Breast epithelium (tissue), 3 donors: ENCODE data around the gene SCML1.

Experiments
- CTCF ChIP-seq, 3 donors: fragments of 450-650 bp; IDR thresholded peaks; one replicate each; pipeline ENCODE4 v1.5.1; 2016 to 2017; ENCODE audit warnings: antibody characterized with exemption in 3 of 3, mild to moderate bottlenecking in 3 of 3, moderate library complexity in 3 of 3
- POLR2A ChIP-seq: fragments of 450-650 bp; IDR thresholded peaks from one replicate; pipeline ENCODE4 v1.6.1; 2016; ENCODE audit warnings: antibody characterized with exemption, mild to moderate bottlenecking, moderate library complexity
- POLR2AphosphoS5 ChIP-seq, 3 donors: sonication (generic); formaldehyde crosslinking; IDR thresholded peaks; one replicate each; pipeline ENCODE4 v1.6.1; 2017; ENCODE audit warnings: antibody characterized with exemption in 3 of 3

GRCh38 chrX:17747692-17748091 is 10.4 kb downstream of the SCML1 start:
- TF ChIP-seq POLR2AphosphoS5 (IDR thresholded peaks at IDR 0.05): no peak
- no peak for TF ChIP-seq POLR2A
- TF ChIP-seq CTCF (IDR thresholded peaks at IDR 0.05): no peak
